Naive B cell (primary cell): ENCODE data around the gene AK5. TPM values are rescaled to one million over a fixed set of nuclear protein-coding genes. Genes with fewer than 3 reads are reported as not detected.
A peak's percentile ranks its signal among the peaks of the same experiment; 100 is the strongest.
"Not testable (repeated sequence)": the region's sequence is repeated elsewhere in the genome, so short reads cannot be mapped to it uniquely, and the experiment has no call there.

ENCODE experiments used
- ATAC-seq, 2 donors: fragments of 150-1000 bp; cut with Tn5 transposase; 2 replicates each; pipeline ENCODE4 v1.10.0; 2021; ENCODE audit warnings: low read depth in 2 of 2, mild to moderate bottlenecking in 2 of 2, moderate library complexity in 2 of 2
- DNase-seq: peaks from one replicate; pipeline ENCODE4 v3.0.0; 2022
- H3K27ac Mint-ChIP-seq, 6 donors: one replicate each; pipeline ENCODE4 v1.8.0; 2020 to 2022; ENCODE audit warnings: mild to moderate bottlenecking in 6 of 6, mixed read lengths in 6 of 6, moderate library complexity in 5 of 6, inconsistent platforms in 2 of 6
- H3K27me3 Mint-ChIP-seq, 3 donors: one replicate each; pipeline ENCODE4 v1.8.0; 2021 to 2022; ENCODE audit warnings: mixed read lengths in 3 of 3, mild to moderate bottlenecking in 1 of 3
- H3K36me3 Mint-ChIP-seq, 2 donors: one replicate each; pipeline ENCODE4 v1.8.0; 2020 to 2022; ENCODE audit warnings: mixed read lengths in 2 of 2, inconsistent platforms in 1 of 2, mild to moderate bottlenecking in 1 of 2
- H3K4me1 Mint-ChIP-seq, 3 donors: one replicate each; pipeline ENCODE4 v1.8.0; 2020 to 2022; ENCODE audit warnings: mixed read lengths in 3 of 3, inconsistent platforms in 1 of 3, mild to moderate bottlenecking in 1 of 3, moderate library complexity in 1 of 3
- H3K4me3 Mint-ChIP-seq, 8 donors: one replicate each; pipeline ENCODE4 v1.8.0; 2020 to 2022; ENCODE audit warnings: mild to moderate bottlenecking in 8 of 8, mixed read lengths in 8 of 8, moderate library complexity in 8 of 8, inconsistent platforms in 2 of 8
- H3K9me3 Mint-ChIP-seq, 7 donors: one replicate each; pipeline ENCODE4 v1.8.0; 2020 to 2022; ENCODE audit warnings: mixed read lengths in 7 of 7, mild to moderate bottlenecking in 5 of 7, inconsistent platforms in 2 of 7, moderate library complexity in 1 of 7
- polyA plus RNA-seq, 6 donors: library from polyadenylated mRNA; unstranded; fragments of 300-500 nt; fragmentation: Illumina TruSeq; gene quantifications; one replicate each; pipeline ENCODE4 v1.2.3, GENCODE V29; 2021; ENCODE audit warnings: low read depth in 6 of 6

The AK5 gene
- polyA plus RNA-seq, 6 donors from 2014 or later: 0.21 to 1.0 (median 0.36) TPM; not detected in 1

DNA sequence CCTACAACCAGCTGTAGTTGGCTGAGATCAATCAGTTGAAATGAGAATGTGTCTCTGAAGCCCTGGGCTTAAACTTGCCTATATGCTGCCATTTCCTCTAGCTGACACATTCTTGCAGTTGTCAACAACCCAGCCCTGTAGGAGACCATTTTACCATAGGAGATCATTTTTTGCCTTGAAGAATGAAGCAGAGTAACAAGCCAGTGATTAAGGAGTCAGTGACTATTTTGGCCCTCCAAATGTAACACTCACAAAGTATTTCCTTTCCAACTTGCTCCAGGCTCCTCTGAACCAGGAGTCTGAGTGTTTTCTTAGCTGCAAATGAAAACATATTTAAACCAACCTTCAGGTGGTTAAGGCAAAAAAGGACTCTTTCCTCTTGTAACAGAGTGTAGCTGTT is 217.1 kb downstream of the AK5 start:
- DNase-seq: no peak
- no peaks in the 10 kb centered on the region for H3K27me3 Mint-ChIP-seq
- no peak overlapping the region for H3K27ac Mint-ChIP-seq
- peaks cover 5 to 13% (median 7%) of the 10 kb centered on the region in 7 donors for H3K9me3 Mint-ChIP-seq
- peaks cover 0 to 10% of the 10 kb centered on the region in 2 donors for H3K36me3 Mint-ChIP-seq
- H3K4me1 Mint-ChIP-seq: no peaks in the 10 kb centered on the region
- H3K4me3 Mint-ChIP-seq: no peak overlapping the region
- ATAC-seq: no peak

DNA sequence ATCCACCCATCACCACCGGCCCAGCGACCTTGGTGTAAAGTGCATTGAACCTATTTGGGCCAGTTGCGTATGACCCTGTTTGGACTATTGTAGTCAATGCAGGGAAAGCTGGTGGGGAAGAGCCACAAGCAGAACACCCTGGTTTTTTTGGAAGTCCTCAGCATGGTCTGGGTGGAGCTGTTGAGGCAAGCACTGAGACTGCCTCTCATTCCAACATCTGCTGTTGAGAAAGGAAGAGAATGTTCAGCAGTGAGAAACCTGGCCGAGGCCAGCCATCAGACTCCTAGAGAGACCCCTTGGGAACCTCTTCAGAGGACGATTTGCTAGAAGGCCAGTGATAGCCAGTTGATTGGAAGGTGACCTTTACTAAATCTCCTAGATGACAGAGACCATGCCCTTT is 217.6 kb downstream of the AK5 start:
- DNase-seq (no peak), ATAC-seq (no peak)
- H3K4me3 Mint-ChIP-seq: no peak overlapping the region
- H3K36me3 Mint-ChIP-seq: peaks cover 0 to 10% of the 10 kb centered on the region in 2 donors
- peaks cover 5 to 13% (median 7%) of the 10 kb centered on the region in 7 donors for H3K9me3 Mint-ChIP-seq
- no peaks in the 10 kb centered on the region for H3K4me1 Mint-ChIP-seq
- H3K27me3 Mint-ChIP-seq: no peaks in the 10 kb centered on the region
- H3K27ac Mint-ChIP-seq: no peak overlapping the region

DNA sequence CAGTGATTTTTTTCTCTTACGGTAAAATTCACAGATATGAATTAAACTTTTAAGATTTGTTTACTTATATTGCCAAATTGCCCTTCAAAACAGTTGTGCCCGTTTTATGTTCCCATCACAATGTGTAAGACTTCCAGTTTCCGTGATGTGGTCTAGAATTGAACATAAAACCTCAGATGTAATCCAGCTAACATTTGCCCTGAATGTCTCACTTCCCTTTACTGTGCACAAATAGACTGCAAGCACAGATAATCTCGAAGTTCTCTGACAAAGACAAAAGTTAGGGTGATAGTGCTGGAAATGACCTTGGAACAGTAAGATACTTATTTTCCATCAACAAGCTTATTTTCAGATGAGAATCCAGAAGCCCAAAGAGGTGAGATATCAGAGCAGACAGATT is 223.2 kb downstream of the AK5 start:
- H3K27ac Mint-ChIP-seq: no peak overlapping the region
- no peaks in the 10 kb centered on the region for H3K36me3 Mint-ChIP-seq
- ATAC-seq: no peak
- no peak overlapping the region for H3K4me3 Mint-ChIP-seq
- peaks cover 0 to 5% (median 0%) of the 10 kb centered on the region in 3 donors for H3K4me1 Mint-ChIP-seq
- H3K9me3 Mint-ChIP-seq: no peaks in the 10 kb centered on the region
- no peak for DNase-seq
- H3K27me3 Mint-ChIP-seq: no peaks in the 10 kb centered on the region

DNA sequence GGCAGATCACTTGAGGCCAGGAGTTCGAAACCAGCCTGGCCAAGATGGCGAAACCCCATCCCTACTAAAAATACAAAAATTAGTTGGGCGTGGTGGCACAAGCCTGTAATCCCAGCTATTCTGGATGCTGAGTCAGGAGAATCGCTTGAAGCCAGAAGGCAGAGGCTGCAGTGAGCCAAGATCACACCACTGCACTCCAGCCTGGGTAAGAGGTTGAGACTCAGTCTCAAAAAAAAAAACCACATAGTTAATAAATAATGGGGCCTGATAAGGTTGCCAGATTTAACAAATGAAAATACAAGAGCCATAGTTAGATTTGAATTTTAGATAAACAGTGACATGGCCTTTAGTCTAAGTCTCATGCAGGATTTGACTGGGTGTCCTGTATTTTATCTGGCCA is 225.0 kb downstream of the AK5 start:
- Mint-ChIP-seq H3K27ac (no peak overlapping the region), H3K4me3 (no peak overlapping the region), H3K36me3 (no peaks in the 10 kb centered on the region), H3K9me3 (no peaks in the 10 kb centered on the region), H3K27me3 (no peaks in the 10 kb centered on the region), H3K4me1 (peaks cover 0 to 5% (median 0%) of the 10 kb centered on the region in 3 donors)
- ATAC-seq: no peak
- no peak for DNase-seq

DNA sequence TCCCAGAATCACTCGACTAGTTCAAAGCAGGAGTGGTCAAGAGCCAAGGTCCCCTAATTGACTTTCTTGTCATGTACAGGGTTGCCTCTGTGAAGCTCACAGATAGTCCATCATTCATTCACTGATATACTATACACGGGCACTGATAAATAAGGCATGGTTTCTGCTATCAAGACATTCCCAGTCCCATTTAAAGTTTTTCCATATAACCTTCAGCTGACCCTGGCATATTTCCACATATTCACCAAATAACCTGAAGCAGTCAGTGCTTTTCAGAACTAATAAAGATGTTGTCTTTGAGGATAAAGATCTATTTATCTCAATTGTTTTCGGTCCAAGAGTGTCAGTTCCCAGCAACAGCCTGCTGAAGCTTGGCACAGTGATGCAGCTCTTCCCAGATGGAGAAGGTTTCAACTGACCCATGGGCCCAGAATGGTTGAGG is 227.3 kb downstream of the AK5 start:
- Mint-ChIP-seq H3K27ac (no peak overlapping the region), H3K36me3 (no peaks in the 10 kb centered on the region), H3K4me1 (peaks cover 0 to 5% (median 0%) of the 10 kb centered on the region in 3 donors), H3K9me3 (peaks cover 0 to 7% (median 2%) of the 10 kb centered on the region in 7 donors), H3K27me3 (no peaks in the 10 kb centered on the region), H3K4me3 (no peak overlapping the region)
- no peak for ATAC-seq
- DNase-seq: no peak

DNA sequence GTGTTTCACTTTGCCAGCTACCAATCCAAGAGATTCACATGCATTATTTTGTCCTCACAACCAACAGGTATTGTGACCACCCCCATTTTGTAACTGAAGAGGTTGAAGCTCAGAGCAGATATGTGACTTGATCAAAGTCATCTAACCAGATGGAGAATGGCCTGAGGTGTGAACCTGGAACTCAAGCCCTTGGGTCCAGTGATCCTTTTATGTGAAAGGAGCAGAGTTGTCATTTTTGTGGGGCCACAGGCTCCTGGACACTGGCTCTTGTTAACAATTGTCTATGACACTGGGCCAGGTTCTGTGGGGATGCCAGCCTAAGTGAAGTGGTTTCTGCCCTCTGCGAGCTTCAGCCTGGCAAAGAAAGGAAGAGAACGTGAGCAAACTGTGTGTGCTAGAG is 228.1 kb downstream of the AK5 start:
- ATAC-seq: no peak
- H3K27me3 Mint-ChIP-seq: no peaks in the 10 kb centered on the region
- H3K9me3 Mint-ChIP-seq: peaks cover 0 to 7% (median 2%) of the 10 kb centered on the region in 7 donors

DNA sequence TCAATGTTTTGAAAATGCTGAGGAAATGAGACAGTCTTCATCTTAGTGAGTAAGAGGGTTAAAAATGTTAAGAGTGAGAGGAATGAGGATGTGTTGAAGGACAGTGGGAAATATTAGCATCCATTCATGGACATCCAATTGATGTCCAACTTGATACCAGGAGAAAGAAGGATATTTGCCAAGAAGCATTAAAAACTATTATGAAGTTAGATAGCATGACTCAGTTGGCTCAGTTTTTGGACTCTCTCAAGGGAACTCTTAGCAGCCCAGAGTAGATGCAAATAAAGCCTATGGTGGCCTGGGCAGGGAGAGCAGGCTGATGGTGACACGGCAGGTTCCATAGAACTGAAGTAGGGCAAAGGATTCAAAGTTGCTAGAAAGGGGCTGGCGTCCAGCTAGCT is 229.6 kb downstream of the AK5 start:
- DNase-seq (no peak), ATAC-seq (no peak)
- no peaks in the 10 kb centered on the region for H3K36me3 Mint-ChIP-seq
- peaks cover 0 to 4% (median 0%) of the 10 kb centered on the region in 3 donors for H3K27me3 Mint-ChIP-seq
- H3K27ac Mint-ChIP-seq: no peak overlapping the region
- no peak overlapping the region for H3K4me3 Mint-ChIP-seq
- no peaks in the 10 kb centered on the region for H3K4me1 Mint-ChIP-seq
- H3K9me3 Mint-ChIP-seq: peaks cover 0 to 7% (median 2%) of the 10 kb centered on the region in 7 donors

More for the DNA sequence above, 228.1 kb downstream of the AK5 start:
- Mint-ChIP-seq H3K27ac (no peak overlapping the region), H3K4me3 (no peak overlapping the region), H3K36me3 (no peaks in the 10 kb centered on the region), H3K4me1 (peaks cover 0 to 4% (median 0%) of the 10 kb centered on the region in 3 donors)
- no peak for DNase-seq

DNA sequence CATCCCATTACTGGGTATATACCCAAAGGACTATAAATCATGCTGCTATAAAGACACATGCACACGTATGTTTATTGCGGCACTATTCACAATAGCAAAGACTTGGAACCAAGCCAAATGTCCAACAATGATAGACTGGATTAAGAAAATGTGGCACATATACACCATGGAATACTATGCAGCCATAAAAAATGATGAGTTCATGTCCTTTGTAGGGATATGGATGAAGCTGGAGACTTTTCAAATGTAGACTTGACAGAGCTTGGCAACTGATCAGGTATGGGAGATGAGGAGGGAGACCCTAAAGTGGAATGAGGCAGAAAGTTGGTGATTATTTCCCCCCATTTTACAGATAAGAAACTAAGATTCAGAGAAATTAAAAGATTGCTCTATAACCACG is 230.8 kb downstream of the AK5 start:
- not testable (repeated sequence) for H3K27me3 Mint-ChIP-seq, H3K27ac Mint-ChIP-seq, H3K4me1 Mint-ChIP-seq, ATAC-seq, H3K4me3 Mint-ChIP-seq, DNase-seq, H3K36me3 Mint-ChIP-seq, H3K9me3 Mint-ChIP-seq

DNA sequence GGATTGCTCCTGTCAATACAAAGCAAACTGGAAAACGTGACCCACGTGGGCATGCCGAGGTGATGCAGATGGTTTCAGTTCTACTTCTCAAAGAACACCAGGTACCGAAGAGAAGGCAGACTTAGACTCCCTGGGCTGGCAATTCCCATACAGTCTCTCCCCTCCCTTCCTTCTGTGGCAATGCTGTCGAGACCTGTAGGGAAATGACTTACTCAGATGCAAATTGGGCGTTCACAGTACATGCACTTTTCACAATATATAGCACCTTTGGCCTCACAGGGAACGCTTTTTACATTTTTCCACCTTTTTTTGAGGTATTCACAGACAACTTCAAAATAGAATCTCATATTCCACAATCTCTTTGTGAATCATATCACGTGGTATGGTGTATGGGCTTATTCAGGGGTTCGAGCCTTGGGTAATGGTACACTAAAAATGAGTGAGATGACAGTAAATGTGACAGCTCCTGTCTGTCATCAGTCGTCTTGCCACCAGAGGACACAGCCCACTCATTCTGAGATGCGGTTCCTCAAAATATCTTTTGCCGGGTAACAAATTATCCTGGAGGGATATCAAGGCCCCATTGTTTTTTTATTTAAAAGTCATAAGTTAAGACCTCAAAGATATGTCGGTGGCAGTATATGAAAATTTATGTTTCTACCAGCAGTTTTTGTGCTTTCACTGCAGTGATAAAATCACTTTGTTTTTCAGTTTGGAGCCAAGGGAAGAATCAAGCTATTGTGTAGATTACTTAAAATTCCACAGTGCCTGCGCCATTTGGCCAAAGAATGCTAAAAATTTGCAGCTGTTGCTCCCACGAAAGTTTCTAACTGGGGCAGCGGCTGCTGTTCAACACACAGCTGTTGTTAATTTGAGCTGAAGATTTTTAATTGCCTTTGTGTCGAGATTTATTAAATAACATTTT is 232.3 kb downstream of the AK5 start:
- H3K27me3 Mint-ChIP-seq: peaks cover 0 to 4% (median 0%) of the 10 kb centered on the region in 3 donors
- no peaks in the 10 kb centered on the region for H3K36me3 Mint-ChIP-seq
- no peaks in the 10 kb centered on the region for H3K4me1 Mint-ChIP-seq
- H3K9me3 Mint-ChIP-seq: peaks cover 3 to 18% (median 8%) of the 10 kb centered on the region in 7 donors
- ATAC-seq (no peak), DNase-seq (no peak)
- H3K4me3 Mint-ChIP-seq: no peak overlapping the region
- no peak overlapping the region for H3K27ac Mint-ChIP-seq

DNA sequence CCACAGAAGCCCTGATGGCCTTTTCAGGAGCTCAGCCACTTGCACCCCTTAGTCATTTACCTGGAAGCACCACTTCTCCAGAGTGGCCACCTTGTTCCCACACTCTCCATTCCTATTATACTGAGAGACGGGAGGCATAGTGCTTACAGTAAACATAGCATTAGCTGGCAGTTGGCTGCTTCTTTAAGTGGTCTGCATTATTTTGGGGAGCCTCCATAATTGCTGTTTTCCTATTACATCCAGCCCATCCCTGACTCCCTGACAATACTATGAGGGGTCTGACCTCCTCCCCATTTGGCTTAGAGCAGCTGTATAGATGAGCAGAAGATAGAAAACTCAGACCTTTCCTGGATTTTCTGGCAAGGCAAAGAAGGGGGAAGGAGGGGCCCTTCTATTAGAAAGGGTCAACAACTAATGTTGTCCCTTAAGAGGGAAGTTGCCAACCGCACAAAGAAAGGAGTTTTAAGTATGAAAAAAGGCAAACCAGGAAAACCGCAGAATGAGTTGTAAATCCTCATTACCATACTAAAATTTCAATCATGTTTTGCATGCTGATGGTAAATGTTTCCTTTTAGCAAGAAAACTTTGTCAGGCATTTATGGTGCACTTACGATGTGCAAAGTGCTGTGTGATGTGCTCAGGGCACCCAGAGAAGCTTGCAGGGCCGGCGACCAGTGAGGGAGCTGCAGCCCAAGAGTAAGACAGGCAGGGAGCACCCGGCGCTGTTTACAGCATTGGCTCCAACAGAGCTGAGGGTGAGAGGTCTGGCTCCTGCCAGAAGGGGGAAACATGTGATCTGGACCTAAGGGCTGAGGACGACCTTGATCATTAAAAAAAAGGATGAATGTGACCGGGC is 233.3 kb downstream of the AK5 start:
- no peak overlapping the region for H3K27ac Mint-ChIP-seq
- H3K36me3 Mint-ChIP-seq: peaks cover 0 to 2% of the 10 kb centered on the region in 2 donors
- no peak for ATAC-seq
- H3K4me1 Mint-ChIP-seq: no peaks in the 10 kb centered on the region
- peak overlapping the region in 1 of 8 donors; percentile 42 for H3K4me3 Mint-ChIP-seq
- peaks cover 3 to 20% (median 8%) of the 10 kb centered on the region in 7 donors for H3K9me3 Mint-ChIP-seq
- no peak for DNase-seq
- peaks cover 0 to 4% (median 0%) of the 10 kb centered on the region in 3 donors for H3K27me3 Mint-ChIP-seq

DNA sequence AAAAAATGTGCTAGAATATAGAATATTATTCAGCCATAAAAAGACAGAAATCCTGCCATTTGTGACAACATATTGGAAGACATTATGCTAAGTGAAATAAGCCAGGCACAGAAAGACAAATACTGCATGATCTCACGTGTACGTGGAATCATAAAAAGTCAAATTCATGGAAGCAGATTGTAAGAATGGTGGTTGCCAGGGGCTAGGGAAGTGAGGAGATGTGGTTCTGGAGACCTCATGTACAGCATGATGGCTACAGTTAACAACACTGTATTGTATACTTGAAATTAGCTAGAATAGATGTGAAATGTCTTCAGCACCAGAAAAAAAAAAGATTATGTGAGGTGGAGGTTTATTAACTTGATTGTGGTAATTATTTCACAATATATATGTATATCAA is 234.3 kb downstream of the AK5 start:
- ATAC-seq (no peak), DNase-seq (no peak)
- peaks cover 0 to 8% of the 10 kb centered on the region in 2 donors for H3K36me3 Mint-ChIP-seq
- peaks cover 0 to 4% (median 0%) of the 10 kb centered on the region in 3 donors for H3K27me3 Mint-ChIP-seq
- no peak overlapping the region for H3K4me3 Mint-ChIP-seq
- H3K4me1 Mint-ChIP-seq: no peaks in the 10 kb centered on the region
- H3K9me3 Mint-ChIP-seq: peaks cover 3 to 26% (median 8%) of the 10 kb centered on the region in 7 donors
- H3K27ac Mint-ChIP-seq: no peak overlapping the region

DNA sequence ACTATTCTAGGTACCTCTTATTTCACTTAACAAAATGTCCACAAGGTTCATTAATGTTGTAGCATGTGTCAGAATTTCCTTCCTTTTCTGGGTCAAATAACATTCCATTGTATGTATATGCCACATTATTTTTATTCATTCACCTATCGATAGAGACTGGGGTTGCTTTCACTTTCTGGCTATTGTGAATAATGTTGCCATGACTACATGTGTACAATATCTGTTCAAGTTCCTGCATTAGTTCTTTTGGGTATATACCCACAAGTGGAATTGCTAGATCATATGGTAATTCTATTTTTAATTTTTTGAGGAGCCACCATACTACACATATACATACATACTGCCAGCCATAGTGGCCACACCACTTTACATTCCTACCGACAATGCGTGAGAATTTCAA is 242.2 kb downstream of the AK5 start:
- Mint-ChIP-seq H3K36me3 (peaks cover 0 to 8% of the 10 kb centered on the region in 2 donors), H3K4me1 (peaks cover 0 to 3% (median 0%) of the 10 kb centered on the region in 3 donors), H3K27ac (peak overlapping the region in 1 of 6 donors; percentile 7), H3K9me3 (peaks cover 0 to 17% (median 6%) of the 10 kb centered on the region in 7 donors), H3K27me3 (no peaks in the 10 kb centered on the region), H3K4me3 (no peak overlapping the region)
- DNase-seq (no peak), ATAC-seq (no peak)

DNA sequence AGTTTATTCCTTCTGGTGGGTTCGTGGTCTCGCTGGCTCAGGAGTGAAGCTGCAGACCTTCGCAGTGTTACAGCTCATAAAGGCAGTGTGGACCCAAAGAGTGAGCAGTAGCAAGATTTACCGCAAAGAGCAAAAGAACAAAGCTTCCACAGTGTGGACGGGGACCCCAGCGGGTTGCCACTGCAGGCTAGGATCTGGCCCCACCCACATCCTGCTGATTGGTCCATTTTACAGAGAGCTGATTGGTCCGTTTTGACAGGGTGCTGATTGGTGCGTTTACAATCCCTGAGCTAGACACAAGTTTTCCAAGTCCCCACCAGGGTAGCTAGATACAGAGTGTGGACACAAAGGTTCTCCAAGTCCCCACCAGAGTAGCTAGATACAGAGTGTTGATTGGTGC is 249.3 kb downstream of the AK5 start:
- not testable (repeated sequence) for ATAC-seq, H3K9me3 Mint-ChIP-seq, H3K27me3 Mint-ChIP-seq, H3K36me3 Mint-ChIP-seq, H3K4me1 Mint-ChIP-seq, DNase-seq
- Mint-ChIP-seq H3K4me3 (peak overlapping the region in 1 of 8 donors; percentile 23), H3K27ac (peak overlapping the region in 1 of 6 donors; percentile 73)
